ENCODE results near the gene DGKH.

DGKH gene

GRCh38 chr13:42048342-42048683 is at the start of gene DGKH:
Gene DGKH (plus strand): TSS chr13:42048648. CDS start chr13:42048774, 126 bp downstream.
- Mint-ChIP-seq H3K9me3 (ENCODE audit: low read depth) (no peaks in the 10 kb centered on the region), H3K36me3 (peaks cover 4% of the 10 kb centered on the region), H3K4me1 (ENCODE audit: low read depth) (peaks cover 18% of the 10 kb centered on the region), H3K27ac (peak within 1 kb of the TSS; percentile 28), H3K4me3 (peak within 1 kb of the TSS; percentile 89), H3K27me3 (no peaks in the 10 kb centered on the region)

- Mint-ChIP-seq H3K27me3 (peaks cover 2% of the 10 kb centered on the region), H3K27ac (no peak overlapping the region), H3K4me3 (no peak overlapping the region), H3K9me3 (ENCODE audit: low read depth) (no peaks in the 10 kb centered on the region), H3K4me1 (ENCODE audit: low read depth) (peaks cover 4% of the 10 kb centered on the region), H3K36me3 (no peaks in the 10 kb centered on the region)
Measured at GRCh38 chr13:42000846-42001245, 47.6 kb upstream of the DGKH start.

- Mint-ChIP-seq H3K27ac (no peak overlapping the region), H3K36me3 (no peaks in the 10 kb centered on the region), H3K4me3 (no peak overlapping the region), H3K4me1 (ENCODE audit: low read depth) (no peaks in the 10 kb centered on the region), H3K9me3 (ENCODE audit: low read depth) (no peaks in the 10 kb centered on the region), H3K27me3 (peaks cover 2% of the 10 kb centered on the region)
Measured at GRCh38 chr13:42001580-42001979, 46.9 kb upstream of the DGKH start.

GRCh38 chr13:42002066-42002465 is 46.4 kb upstream of the DGKH start:
- Mint-ChIP-seq H3K9me3 (ENCODE audit: low read depth) (no peaks in the 10 kb centered on the region), H3K4me1 (ENCODE audit: low read depth) (no peaks in the 10 kb centered on the region), H3K4me3 (no peak overlapping the region), H3K27me3 (peaks cover 2% of the 10 kb centered on the region), H3K36me3 (no peaks in the 10 kb centered on the region), H3K27ac (no peak overlapping the region)

GRCh38 chr13:42007844-42008243 is 40.6 kb upstream of the DGKH start:
- Mint-ChIP-seq H3K4me1 (ENCODE audit: low read depth) (no peaks in the 10 kb centered on the region), H3K27ac (no peak overlapping the region), H3K4me3 (no peak overlapping the region), H3K36me3 (no peaks in the 10 kb centered on the region), H3K9me3 (ENCODE audit: low read depth) (no peaks in the 10 kb centered on the region), H3K27me3 (no peaks in the 10 kb centered on the region)

- Mint-ChIP-seq H3K9me3 (ENCODE audit: low read depth) (no peaks in the 10 kb centered on the region), H3K27ac (no peak overlapping the region), H3K4me3 (no peak overlapping the region), H3K4me1 (ENCODE audit: low read depth) (no peaks in the 10 kb centered on the region), H3K36me3 (no peaks in the 10 kb centered on the region), H3K27me3 (no peaks in the 10 kb centered on the region)
Measured at GRCh38 chr13:42009057-42009456, 39.4 kb upstream of the DGKH start.

GRCh38 chr13:42011601-42012350 is 36.7 kb upstream of the DGKH start:
- Mint-ChIP-seq H3K27me3 (peaks cover 1% of the 10 kb centered on the region), H3K9me3 (ENCODE audit: low read depth) (no peaks in the 10 kb centered on the region), H3K27ac (no peak overlapping the region), H3K4me1 (ENCODE audit: low read depth) (no peaks in the 10 kb centered on the region), H3K36me3 (no peaks in the 10 kb centered on the region), H3K4me3 (no peak overlapping the region)

- H3K27me3 Mint-ChIP-seq: peaks cover 1% of the 10 kb centered on the region
- no peaks in the 10 kb centered on the region for H3K36me3 Mint-ChIP-seq
- H3K9me3 Mint-ChIP-seq (ENCODE audit: low read depth): no peaks in the 10 kb centered on the region
- no peak overlapping the region for H3K27ac Mint-ChIP-seq
- no peak overlapping the region for H3K4me3 Mint-ChIP-seq
- no peaks in the 10 kb centered on the region for H3K4me1 Mint-ChIP-seq (ENCODE audit: low read depth)
Measured at GRCh38 chr13:42014119-42014518, 34.3 kb upstream of the DGKH start.

- H3K9me3 Mint-ChIP-seq (ENCODE audit: low read depth): no peaks in the 10 kb centered on the region
- H3K4me3 Mint-ChIP-seq: no peak overlapping the region
- H3K4me1 Mint-ChIP-seq (ENCODE audit: low read depth): no peaks in the 10 kb centered on the region
- peaks cover 3% of the 10 kb centered on the region for H3K27me3 Mint-ChIP-seq
- H3K27ac Mint-ChIP-seq: no peak overlapping the region
- no peaks in the 10 kb centered on the region for H3K36me3 Mint-ChIP-seq
Measured at GRCh38 chr13:42017264-42017663, 31.2 kb upstream of the DGKH start.

GRCh38 chr13:42021851-42022250 is 26.6 kb upstream of the DGKH start:
- Mint-ChIP-seq H3K4me3 (no peak overlapping the region), H3K4me1 (ENCODE audit: low read depth) (no peaks in the 10 kb centered on the region), H3K9me3 (ENCODE audit: low read depth) (no peaks in the 10 kb centered on the region)

GRCh38 chr13:42022336-42022735 is 26.1 kb upstream of the DGKH start:
- H3K4me3 Mint-ChIP-seq: no peak overlapping the region
- no peaks in the 10 kb centered on the region for H3K36me3 Mint-ChIP-seq
- H3K4me1 Mint-ChIP-seq (ENCODE audit: low read depth): no peaks in the 10 kb centered on the region
- no peak overlapping the region for H3K27ac Mint-ChIP-seq
- H3K27me3 Mint-ChIP-seq: peaks cover 5% of the 10 kb centered on the region
- no peaks in the 10 kb centered on the region for H3K9me3 Mint-ChIP-seq (ENCODE audit: low read depth)

More at GRCh38 chr13:42021851-42022250, 26.6 kb upstream of the DGKH start:
- Mint-ChIP-seq H3K27me3 (peaks cover 2% of the 10 kb centered on the region), H3K27ac (no peak overlapping the region), H3K36me3 (no peaks in the 10 kb centered on the region)

- H3K4me1 Mint-ChIP-seq (ENCODE audit: low read depth): no peaks in the 10 kb centered on the region
- no peak overlapping the region for H3K4me3 Mint-ChIP-seq
Measured at GRCh38 chr13:42022796-42023493, 25.5 kb upstream of the DGKH start.

GRCh38 chr13:42027286-42027685 is 21.2 kb upstream of the DGKH start:
- no peaks in the 10 kb centered on the region for H3K4me1 Mint-ChIP-seq (ENCODE audit: low read depth)
- H3K4me3 Mint-ChIP-seq: no peak overlapping the region
- peaks cover 4% of the 10 kb centered on the region for H3K27me3 Mint-ChIP-seq
- no peaks in the 10 kb centered on the region for H3K9me3 Mint-ChIP-seq (ENCODE audit: low read depth)
- no peaks in the 10 kb centered on the region for H3K36me3 Mint-ChIP-seq
- H3K27ac Mint-ChIP-seq: no peak overlapping the region

More at GRCh38 chr13:42022796-42023493, 25.5 kb upstream of the DGKH start:
- Mint-ChIP-seq H3K27me3 (peaks cover 5% of the 10 kb centered on the region), H3K27ac (no peak overlapping the region), H3K36me3 (no peaks in the 10 kb centered on the region), H3K9me3 (ENCODE audit: low read depth) (no peaks in the 10 kb centered on the region)

- Mint-ChIP-seq H3K9me3 (ENCODE audit: low read depth) (no peaks in the 10 kb centered on the region), H3K4me1 (ENCODE audit: low read depth) (no peaks in the 10 kb centered on the region), H3K27me3 (peaks cover 4% of the 10 kb centered on the region), H3K27ac (no peak overlapping the region), H3K36me3 (no peaks in the 10 kb centered on the region), H3K4me3 (no peak overlapping the region)
Measured at GRCh38 chr13:42028113-42028799, 20.2 kb upstream of the DGKH start.

- H3K27ac Mint-ChIP-seq: no peak overlapping the region
- H3K4me3 Mint-ChIP-seq: no peak overlapping the region
- H3K9me3 Mint-ChIP-seq (ENCODE audit: low read depth): peaks cover 8% of the 10 kb centered on the region
- peaks cover 13% of the 10 kb centered on the region for H3K4me1 Mint-ChIP-seq (ENCODE audit: low read depth)
- H3K27me3 Mint-ChIP-seq: no peaks in the 10 kb centered on the region
- peaks cover 2% of the 10 kb centered on the region for H3K36me3 Mint-ChIP-seq
Measured at GRCh38 chr13:42035905-42036521, 12.4 kb upstream of the DGKH start.
